Amygdala (tissue), 56 donors: ENCODE measurements around the gene TMEM184A.

Experiments
- DNase-seq, 56 donors: peaks; one replicate each; lab custom pipeline; 2025; lab: John Stamatoyannopoulos, UW

TMEM184A gene

DNA sequence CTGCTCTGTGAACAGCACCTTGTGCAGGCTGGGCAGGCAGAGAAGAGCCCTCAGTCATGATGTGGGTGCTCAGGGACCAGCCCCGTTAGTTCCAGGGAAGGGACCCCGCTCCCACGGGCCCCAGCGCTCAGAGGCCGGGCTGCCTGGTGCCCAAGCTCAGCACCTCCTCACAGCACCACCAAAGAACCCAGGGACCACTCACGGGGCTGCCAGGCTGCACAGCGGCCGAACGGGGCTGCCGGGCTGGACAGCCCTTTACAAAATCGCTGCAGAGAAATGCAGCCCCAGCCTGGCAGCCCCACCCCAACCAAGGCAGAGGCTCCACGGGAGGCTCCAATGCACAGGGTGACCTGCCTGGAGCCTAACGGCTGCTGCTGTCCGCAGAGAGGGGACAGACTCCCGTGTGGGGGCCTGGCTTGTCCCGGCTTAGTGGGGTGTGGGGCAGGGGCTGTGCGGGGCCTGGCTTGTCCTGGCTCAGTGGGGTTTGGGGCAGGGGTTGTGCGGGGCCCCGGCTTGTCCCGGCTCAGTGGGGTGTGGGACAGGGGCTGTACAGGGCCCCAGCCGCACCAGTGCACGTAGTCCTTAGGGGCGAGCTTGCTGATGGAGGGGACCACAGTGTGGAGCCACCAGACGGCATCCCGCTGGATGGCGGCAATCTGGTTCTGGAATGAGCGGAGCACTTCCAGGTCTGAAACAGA is 61.0 kb downstream of the TMEM184A start:
- DNase-seq, result peak in 1 of 56 donors; percentile 13

DNA sequence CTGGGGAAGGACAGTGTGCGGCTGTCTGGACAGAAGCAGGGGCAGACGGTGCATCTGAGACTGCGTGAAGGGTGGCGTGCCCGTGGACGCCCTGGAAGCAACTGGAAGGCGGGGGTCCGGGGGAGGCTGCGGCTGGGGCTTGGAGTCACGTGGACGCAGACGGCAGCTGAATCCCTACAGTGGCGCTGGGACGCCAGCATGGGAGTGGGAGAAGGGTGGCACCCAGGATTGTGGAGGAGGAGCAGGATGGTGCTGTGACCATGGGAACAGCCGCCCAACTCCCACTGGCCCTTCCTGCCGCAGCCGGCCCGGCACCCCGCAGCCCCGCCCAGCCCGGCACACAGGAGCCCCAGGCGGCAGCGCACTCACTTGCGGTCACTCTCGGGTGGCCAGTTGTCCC is 61.6 kb downstream of the TMEM184A start:
- peak in 18 of 56 donors; percentile 6 to 59 (median 36) for DNase-seq

DNA sequence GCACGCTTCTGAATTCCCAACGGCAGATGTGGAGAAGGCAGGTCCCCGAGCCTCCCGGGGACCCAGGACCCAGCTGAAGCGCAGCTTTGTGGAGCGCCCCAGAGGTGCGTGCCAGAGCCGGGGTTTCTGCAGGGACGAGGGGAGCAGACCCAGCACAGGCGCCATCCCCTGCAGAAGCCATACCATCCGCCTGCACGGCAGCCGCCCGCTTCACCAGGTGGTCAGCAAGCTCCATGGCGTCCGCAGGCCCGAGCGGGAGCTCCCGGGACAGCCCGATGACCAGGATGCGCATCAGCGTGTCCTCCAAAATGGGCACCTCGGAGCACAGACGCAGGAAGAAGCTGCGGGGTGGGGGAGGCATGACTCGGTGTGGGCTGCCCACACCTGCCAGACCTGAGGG is 62.4 kb downstream of the TMEM184A start:
- DNase-seq, result no peak

DNA sequence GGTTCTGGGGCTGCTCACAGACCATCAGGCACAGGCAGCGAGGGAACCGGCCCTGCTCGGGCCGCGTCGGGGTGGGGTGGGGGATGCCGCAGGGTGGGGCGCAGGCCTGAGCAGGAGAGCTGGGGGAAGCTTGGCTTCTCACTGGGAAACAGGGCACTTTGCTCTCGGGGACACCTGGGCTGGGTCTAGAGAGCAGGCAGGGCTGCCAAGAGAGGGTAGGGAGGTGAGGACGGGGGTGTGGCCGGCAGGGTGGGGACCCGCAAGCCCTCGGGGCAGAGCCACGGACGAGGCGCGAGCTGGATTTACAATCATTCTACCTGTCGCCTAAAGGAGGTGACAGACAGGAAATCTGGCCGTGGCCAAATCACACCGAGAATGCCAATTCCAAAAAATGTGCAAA is 62.9 kb downstream of the TMEM184A start:
- DNase-seq, result no peak

DNA sequence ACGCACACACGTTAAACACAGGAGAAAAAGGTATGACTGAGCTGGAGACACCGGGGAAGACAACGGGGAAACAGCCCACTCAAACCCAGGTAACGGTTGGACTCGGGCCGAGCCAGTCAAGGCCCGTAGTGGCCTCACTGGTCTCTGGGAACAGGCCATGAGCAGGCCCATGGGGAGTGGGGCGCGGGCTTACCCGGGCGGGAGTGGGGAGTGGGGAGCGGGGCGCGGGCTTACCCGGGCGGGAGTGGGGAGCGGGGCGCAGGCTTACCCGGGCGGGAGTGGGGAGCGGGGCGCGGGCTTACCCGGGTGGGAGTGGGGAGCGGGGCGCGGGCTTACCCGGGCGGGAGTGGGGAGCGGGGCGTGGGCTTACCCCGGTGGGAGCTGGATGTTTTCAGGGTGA is 63.4 kb downstream of the TMEM184A start:
- no peak for DNase-seq
